Neural cell (in vitro differentiated cells): ENCODE data around the gene NECTIN1.

Source experiments
- EP300 ChIP-seq: fragments of 450-650 bp; conservative IDR thresholded peaks from 2 replicates; pipeline ENCODE4 v1.6.1; 2014; ENCODE audit warnings: antibody characterized with exemption, mild to moderate bottlenecking, moderate library complexity; ENCODE audit not compliant: poor library complexity, severe bottlenecking
- POLR2AphosphoS5 ChIP-seq: IDR thresholded peaks from 2 replicates; pipeline ENCODE4 v1.6.1; 2012
- TF ChIP-seq, protein P1 (sequence below): fragments of 450-650 bp; IDR thresholded peaks from 2 replicates; pipeline ENCODE4 v1.5.1; 2014; ENCODE audit warnings: antibody characterized with exemption, mild to moderate bottlenecking, moderate library complexity; ENCODE audit not compliant: poor library complexity, severe bottlenecking

DNA sequence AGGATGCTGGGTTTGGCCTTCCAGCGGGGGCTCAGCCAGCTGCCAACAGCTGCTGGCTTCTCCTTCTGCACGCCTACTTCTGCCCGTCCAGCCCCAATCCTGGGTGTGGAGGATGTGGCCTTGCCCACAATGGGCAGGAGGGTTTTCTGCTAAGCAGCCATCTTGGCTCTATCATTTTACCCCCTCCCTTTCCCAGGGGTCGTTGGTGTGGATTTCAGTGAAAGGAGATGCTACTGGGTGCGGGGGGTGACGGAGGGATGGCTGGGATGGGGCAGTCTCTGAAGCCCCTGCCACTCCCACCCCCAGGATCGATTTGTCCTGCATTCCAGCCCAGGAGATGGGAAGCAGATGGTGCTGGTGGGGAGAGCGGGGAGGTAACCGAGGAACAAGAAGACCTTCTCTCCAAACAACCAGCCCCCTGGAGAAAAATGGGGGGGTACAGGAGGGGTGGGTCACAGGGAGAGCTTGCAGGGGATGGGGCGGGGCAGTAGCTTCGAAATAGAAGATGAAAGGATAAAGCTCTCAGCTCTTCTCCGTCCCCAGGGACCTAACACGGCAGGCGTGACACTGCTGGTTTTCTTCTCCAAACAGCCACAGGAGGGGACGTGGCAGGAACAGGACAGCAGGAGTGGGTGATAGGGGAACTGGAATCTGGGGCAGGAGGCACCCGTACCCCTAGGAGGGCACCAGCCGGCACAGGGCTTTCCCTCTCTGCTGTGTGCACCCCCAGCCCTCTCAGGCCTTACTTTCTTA is 68.9 kb downstream of the NECTIN1 start:
- TF ChIP-seq, protein P1, sequence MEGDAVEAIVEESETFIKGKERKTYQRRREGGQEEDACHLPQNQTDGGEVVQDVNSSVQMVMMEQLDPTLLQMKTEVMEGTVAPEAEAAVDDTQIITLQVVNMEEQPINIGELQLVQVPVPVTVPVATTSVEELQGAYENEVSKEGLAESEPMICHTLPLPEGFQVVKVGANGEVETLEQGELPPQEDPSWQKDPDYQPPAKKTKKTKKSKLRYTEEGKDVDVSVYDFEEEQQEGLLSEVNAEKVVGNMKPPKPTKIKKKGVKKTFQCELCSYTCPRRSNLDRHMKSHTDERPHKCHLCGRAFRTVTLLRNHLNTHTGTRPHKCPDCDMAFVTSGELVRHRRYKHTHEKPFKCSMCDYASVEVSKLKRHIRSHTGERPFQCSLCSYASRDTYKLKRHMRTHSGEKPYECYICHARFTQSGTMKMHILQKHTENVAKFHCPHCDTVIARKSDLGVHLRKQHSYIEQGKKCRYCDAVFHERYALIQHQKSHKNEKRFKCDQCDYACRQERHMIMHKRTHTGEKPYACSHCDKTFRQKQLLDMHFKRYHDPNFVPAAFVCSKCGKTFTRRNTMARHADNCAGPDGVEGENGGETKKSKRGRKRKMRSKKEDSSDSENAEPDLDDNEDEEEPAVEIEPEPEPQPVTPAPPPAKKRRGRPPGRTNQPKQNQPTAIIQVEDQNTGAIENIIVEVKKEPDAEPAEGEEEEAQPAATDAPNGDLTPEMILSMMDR: no peak
- TF ChIP-seq EP300 (no peak), POLR2AphosphoS5 (no peak)
